ENCODE data around the gene NPRL2. TPM values are rescaled to one million over a fixed set of nuclear protein-coding genes. Genes with fewer than 3 reads are reported as not detected.

NPRL2 gene
- total RNA-seq, 1 experiment from 2014 or later, result 35.4 TPM

DNA sequence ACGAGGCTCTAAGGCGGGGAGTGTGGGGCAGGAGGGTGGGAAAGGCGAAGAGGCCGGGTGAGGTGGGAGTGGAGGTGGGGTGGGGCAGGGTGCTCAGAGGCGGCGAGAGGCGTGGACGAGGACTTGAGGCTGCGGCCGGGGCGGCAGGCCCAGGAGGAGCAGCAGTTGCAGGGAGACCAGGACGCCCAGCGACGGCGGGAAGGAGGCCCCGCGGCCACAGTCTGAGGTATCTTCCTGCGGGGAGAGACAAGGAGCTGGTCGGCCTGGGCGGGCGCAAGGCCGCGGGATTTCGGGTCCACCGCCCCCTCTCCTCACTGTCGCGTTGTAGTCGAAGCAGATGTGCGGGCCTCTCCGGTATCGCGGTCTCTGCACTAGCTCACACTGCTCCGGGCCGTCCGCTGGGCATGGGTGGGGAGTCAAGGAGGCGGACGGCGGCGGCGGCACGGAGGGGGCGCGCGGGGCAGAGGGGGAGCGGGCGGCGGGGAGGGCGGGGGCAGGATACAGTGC, 14.1 kb upstream of the NPRL2 start (continued):
- TF ChIP-seq, protein P1, sequence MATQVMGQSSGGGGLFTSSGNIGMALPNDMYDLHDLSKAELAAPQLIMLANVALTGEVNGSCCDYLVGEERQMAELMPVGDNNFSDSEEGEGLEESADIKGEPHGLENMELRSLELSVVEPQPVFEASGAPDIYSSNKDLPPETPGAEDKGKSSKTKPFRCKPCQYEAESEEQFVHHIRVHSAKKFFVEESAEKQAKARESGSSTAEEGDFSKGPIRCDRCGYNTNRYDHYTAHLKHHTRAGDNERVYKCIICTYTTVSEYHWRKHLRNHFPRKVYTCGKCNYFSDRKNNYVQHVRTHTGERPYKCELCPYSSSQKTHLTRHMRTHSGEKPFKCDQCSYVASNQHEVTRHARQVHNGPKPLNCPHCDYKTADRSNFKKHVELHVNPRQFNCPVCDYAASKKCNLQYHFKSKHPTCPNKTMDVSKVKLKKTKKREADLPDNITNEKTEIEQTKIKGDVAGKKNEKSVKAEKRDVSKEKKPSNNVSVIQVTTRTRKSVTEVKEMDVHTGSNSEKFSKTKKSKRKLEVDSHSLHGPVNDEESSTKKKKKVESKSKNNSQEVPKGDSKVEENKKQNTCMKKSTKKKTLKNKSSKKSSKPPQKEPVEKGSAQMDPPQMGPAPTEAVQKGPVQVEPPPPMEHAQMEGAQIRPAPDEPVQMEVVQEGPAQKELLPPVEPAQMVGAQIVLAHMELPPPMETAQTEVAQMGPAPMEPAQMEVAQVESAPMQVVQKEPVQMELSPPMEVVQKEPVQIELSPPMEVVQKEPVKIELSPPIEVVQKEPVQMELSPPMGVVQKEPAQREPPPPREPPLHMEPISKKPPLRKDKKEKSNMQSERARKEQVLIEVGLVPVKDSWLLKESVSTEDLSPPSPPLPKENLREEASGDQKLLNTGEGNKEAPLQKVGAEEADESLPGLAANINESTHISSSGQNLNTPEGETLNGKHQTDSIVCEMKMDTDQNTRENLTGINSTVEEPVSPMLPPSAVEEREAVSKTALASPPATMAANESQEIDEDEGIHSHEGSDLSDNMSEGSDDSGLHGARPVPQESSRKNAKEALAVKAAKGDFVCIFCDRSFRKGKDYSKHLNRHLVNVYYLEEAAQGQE (IDR thresholded peaks at IDR 0.05; ENCODE audit: low read depth), result no peak
- no peak for TF ChIP-seq SRF (IDR thresholded peaks at IDR 0.05; ENCODE audit: low read depth)
- TF ChIP-seq TCF7L2 (IDR thresholded peaks at IDR 0.05; ENCODE audit: borderline replicate concordance, extremely low read depth, insufficient read depth, insufficient read length), result no peak

GRCh38 chr3:50359760-50360110, 9.2 kb upstream of the NPRL2 start:
- DNase-seq (ENCODE audit: low read depth, low spot score) (no peak), ATAC-seq (peak; percentile 16)
- H3K36me3 ChIP-seq (ENCODE audit: control insufficient read depth in 1 of 2, insufficient read depth in 2 of 2, low read length in 2 of 2), result peaks cover 7 to 12% of the 10 kb centered on the region in 2 experiments; a peak in 2 of 4 replicates
- H3K4me2 ChIP-seq (ENCODE audit: low read length), result peak overlapping the region; percentile 89
- TF ChIP-seq, protein P1 (IDR thresholded peaks at IDR 0.05; ENCODE audit: low read depth), result no peak
- TF ChIP-seq POLR2AphosphoS5 (IDR thresholded peaks at IDR 0.05; ENCODE audit: low read depth, low read length) (no peak), EZH2phosphoT487 (IDR thresholded peaks at IDR 0.05; ENCODE audit: borderline replicate concordance) (no peak), ELF1 (IDR thresholded peaks at IDR 0.05; ENCODE audit: borderline replicate concordance, low read depth) (no peak), SRF (IDR thresholded peaks at IDR 0.05; ENCODE audit: low read depth) (no peak), POLR2A (IDR thresholded peaks at IDR 0.05; ENCODE audit: borderline replicate concordance, extremely low read depth, insufficient read depth, insufficient read length) (no peak), SP1 (IDR thresholded peaks at IDR 0.05; ENCODE audit: low read depth) (no peak), FOSL1 (IDR thresholded peaks at IDR 0.05; ENCODE audit: low read depth) (no peak), RAD21 (IDR thresholded peaks at IDR 0.05; ENCODE audit: low read depth) (no peak), EZH2 (IDR thresholded peaks at IDR 0.05) (no peak), ATF3 (IDR thresholded peaks at IDR 0.05) (no peak)
- no peaks in the 10 kb centered on the region for H3K9me2 ChIP-seq (ENCODE audit: insufficient read depth)
- H4K20me1 ChIP-seq (ENCODE audit: insufficient read depth), result no peaks in the 10 kb centered on the region
- POLR2A ChIA-PET, result interaction anchor here (0.6 kb wide), 1 partner anchor 9 kb away, joined by 3 read pairs; the partner anchor contains the start of genes CYB561D2 and NPRL2
- no peak overlapping the region for H3K9ac ChIP-seq (ENCODE audit: low read length)
- H3K79me2 ChIP-seq (ENCODE audit: insufficient read depth, low read length), result peaks cover 41% of the 10 kb centered on the region
- no TSS peak for BruUV-seq (replicated peaks)
- intact Hi-C loops (cut with micrococcal nuclease), result loop anchor here (1.0 to 10.0 kb wide), 2 partner anchors 8 to 1025 kb away; partner anchors contain the start of gene MANF
- RAD21 ChIA-PET (ENCODE audit: low non-redundant PET in 1 of 2, low total read pairs in 2 of 2, uncharacterized antibody in 2 of 2, unreplicated experiment in 2 of 2), result no interaction called here
- CTCF ChIA-PET, result no interaction called here
- H3K4me3 ChIP-seq (replicated peaks in 1 of 2; ENCODE audit: low read depth in 1 of 2, low read length in 2 of 2), result peak overlapping the region; percentile 83 to 87
- peak overlapping the region; percentile 57 for H2AFZ ChIP-seq (ENCODE audit: low read depth, low read length, poor library complexity, severe bottlenecking)
- no peaks in the 10 kb centered on the region for H3K9me3 ChIP-seq (ENCODE audit: control insufficient read depth in 1 of 2, insufficient read depth in 1 of 2, low read depth in 1 of 2, low read length in 2 of 2)
- no peak overlapping the region; the same call in 1 of the 2 replicates for H3K27ac ChIP-seq (ENCODE audit: low read depth, low read length)
- peaks cover 9 to 39% of the 10 kb centered on the region in 2 experiments; a peak in 3 of 4 replicates for H3K4me1 ChIP-seq (ENCODE audit: control insufficient read depth in 1 of 2, insufficient read depth in 2 of 2, low read length in 2 of 2)
- H3K27me3 ChIP-seq (ENCODE audit: insufficient read depth, low read length), result no peaks in the 10 kb centered on the region
